ENCODE measurements around the gene DGKQ.
"Not testable (repeated sequence)": the region's sequence is repeated elsewhere in the genome, so short reads cannot be mapped to it uniquely, and the experiment has no call there.

Gene DGKQ

GRCh38 chr4:919004-919680, 54.2 kb downstream of the DGKQ start:
- not testable (repeated sequence) for DNase-seq

- DNase-seq: not testable (repeated sequence)
These were observed 54.8 kb downstream of the DGKQ start for GRCh38 chr4:918591-918990.

- no peak for DNase-seq
These were observed 55.4 kb downstream of the DGKQ start for GRCh38 chr4:917992-918391.

- DNase-seq: no peak
These were observed 55.9 kb downstream of the DGKQ start for GRCh38 chr4:917466-917865.

- no peak for DNase-seq
These were observed 57.8 kb downstream of the DGKQ start for GRCh38 chr4:915595-915994.

- no peak for DNase-seq
These were observed 58.3 kb downstream of the DGKQ start for GRCh38 chr4:915041-915474.

- DNase-seq: no peak
These were observed 58.8 kb downstream of the DGKQ start for GRCh38 chr4:914531-914930.

GRCh38 chr4:913280-913618, 60.1 kb downstream of the DGKQ start:
- DNase-seq: no peak

- peak in 1 of 2 experiments; percentile 31 for DNase-seq
These were observed 60.7 kb downstream of the DGKQ start for GRCh38 chr4:912548-913279.

- DNase-seq: no peak
These were observed 61.4 kb downstream of the DGKQ start for GRCh38 chr4:911871-912490.

GRCh38 chr4:911221-911751, 62.1 kb downstream of the DGKQ start:
- no peak for DNase-seq

GRCh38 chr4:910366-911091, 62.8 kb downstream of the DGKQ start:
- no peak for DNase-seq

- DNase-seq: no peak
These were observed 63.5 kb downstream of the DGKQ start for GRCh38 chr4:909821-910220.

GRCh38 chr4:909131-909571, 64.2 kb downstream of the DGKQ start:
- DNase-seq: no peak

Data from cerebellar nuclear complex (tissue), 1 donor.